ENCODE measurements around the gene EDN2.

DNA sequence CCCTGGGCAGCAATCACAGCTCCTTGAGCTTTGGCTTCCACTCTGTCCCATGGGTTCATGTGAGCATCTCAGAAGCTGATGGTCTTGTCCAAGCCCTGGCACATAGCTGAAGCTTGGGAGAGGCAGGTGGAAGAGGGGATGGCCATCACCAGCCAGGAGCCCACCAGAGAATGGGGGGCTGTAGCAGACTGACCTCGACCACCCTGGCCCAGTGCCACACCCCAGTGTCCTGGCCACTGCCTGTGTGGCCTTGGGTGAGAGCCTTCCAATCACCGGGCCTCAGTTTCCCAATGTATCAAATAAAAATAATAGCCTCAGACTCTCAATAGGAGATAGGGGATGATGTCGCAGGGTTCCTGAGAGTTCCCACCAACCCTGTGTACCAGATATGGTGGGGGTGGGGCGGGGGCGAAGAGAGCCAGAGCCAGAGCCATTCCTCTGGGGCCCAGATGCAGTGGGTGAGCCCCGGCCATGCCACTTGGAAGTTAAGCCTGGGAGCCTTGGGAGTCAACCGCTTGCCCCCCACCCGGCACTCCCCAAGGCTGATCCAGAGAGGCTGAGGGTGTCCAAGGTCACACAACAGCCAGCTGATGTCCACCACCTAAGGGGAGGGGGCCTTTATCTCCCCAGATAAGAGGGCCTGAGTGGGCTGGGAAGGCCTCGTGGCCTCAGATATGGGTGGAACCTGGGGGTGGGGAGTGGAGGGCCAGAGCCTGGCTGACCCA lies 9.3 kb upstream of the EDN2 start:
- TF ChIP-seq, protein P1, sequence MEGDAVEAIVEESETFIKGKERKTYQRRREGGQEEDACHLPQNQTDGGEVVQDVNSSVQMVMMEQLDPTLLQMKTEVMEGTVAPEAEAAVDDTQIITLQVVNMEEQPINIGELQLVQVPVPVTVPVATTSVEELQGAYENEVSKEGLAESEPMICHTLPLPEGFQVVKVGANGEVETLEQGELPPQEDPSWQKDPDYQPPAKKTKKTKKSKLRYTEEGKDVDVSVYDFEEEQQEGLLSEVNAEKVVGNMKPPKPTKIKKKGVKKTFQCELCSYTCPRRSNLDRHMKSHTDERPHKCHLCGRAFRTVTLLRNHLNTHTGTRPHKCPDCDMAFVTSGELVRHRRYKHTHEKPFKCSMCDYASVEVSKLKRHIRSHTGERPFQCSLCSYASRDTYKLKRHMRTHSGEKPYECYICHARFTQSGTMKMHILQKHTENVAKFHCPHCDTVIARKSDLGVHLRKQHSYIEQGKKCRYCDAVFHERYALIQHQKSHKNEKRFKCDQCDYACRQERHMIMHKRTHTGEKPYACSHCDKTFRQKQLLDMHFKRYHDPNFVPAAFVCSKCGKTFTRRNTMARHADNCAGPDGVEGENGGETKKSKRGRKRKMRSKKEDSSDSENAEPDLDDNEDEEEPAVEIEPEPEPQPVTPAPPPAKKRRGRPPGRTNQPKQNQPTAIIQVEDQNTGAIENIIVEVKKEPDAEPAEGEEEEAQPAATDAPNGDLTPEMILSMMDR (IDR thresholded peaks at IDR 0.05), result no peak
- TF ChIP-seq EP300 (IDR thresholded peaks at IDR 0.05) (no peak), POLR2A (IDR thresholded peaks at IDR 0.05) (no peak), POLR2AphosphoS5 (IDR thresholded peaks at IDR 0.05) (no peak)
